ENCODE data around the gene ARHGAP10.

GRCh38 chr4:147683717-147684700 lies 47.9 kb upstream of the ARHGAP10 start, which contains the start of gene PRMT9:
- TF ChIP-seq CTCF (IDR thresholded peaks at IDR 0.05; ENCODE audit: insufficient read depth, low read depth, low read length), result no peak
- no peak for TF ChIP-seq EZH2 (IDR thresholded peaks at IDR 0.05; ENCODE audit: insufficient read depth, low read length)

Measured in astrocyte (in vitro differentiated cells and primary cell).